DMS114 treated with DMSO at 0.1 percent for 48 hours (cell line): Measurements from ENCODE around the gene FUOM.
"Not testable (repeated sequence)": the region's sequence is repeated elsewhere in the genome, so short reads cannot be mapped to it uniquely, and the experiment has no call there.

ENCODE experiments used
- DNase-seq: peaks from one replicate; lab custom pipeline; 2025; ENCODE audit not compliant: unreplicated experiment; lab: John Stamatoyannopoulos, UW

FUOM gene

DNA sequence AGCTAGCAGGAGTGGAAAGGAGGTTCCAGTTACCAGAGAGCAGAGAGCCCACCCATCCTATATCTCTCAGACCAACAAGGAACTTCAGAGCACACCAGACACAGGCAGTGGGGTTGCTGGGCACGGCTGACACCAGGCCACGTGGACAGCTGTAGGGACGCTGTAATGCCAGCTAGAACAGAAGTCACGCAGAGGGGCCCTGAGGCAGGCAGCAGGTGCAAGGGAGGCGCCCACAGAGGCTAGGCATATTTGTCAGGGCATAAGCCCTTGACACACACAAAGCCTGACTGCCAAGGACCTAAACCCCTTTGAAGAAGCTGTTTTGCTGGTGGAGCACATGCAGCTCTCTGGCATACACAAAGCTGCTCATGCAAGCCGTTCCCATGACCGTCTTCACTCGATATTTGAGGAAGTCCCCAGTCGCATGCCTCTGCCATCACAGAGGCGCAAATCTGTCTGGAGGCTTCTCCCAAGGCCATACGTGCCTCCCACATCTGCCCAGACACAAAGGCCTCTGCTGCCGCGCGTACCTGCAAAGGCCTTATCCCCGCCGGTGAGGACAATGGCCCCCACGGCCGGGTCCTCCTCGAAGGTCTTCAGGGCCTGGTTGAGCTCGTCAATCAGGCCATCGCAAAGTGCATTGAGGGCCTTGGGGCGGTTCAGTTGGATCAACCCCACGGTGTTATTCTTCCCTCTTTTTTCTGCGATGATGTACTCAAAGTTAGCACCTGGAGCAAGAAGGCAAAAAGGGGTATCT, 12.4 kb upstream of the FUOM start:
- DNase-seq, result no peak

DNA sequence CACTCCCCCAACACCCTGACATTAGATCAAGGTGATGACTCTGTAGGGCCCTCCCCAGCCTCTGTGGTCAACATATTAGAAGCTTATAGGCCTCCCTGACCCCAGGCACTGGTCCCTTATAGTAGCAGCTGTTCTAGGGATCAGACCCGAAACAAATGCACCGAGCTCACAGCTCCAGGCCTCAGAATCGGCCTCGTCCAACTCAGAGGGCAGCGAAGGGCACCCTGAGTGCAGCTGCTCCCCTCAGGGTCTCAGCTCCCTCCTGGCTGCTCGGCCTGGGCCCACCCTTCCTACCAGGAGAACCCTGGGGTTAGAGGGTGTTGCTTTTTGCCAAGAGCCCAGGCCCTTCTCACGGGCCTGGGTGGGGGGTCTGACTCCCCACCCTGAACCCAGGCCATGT, 10.3 kb upstream of the FUOM start:
- no peak for DNase-seq

DNA sequence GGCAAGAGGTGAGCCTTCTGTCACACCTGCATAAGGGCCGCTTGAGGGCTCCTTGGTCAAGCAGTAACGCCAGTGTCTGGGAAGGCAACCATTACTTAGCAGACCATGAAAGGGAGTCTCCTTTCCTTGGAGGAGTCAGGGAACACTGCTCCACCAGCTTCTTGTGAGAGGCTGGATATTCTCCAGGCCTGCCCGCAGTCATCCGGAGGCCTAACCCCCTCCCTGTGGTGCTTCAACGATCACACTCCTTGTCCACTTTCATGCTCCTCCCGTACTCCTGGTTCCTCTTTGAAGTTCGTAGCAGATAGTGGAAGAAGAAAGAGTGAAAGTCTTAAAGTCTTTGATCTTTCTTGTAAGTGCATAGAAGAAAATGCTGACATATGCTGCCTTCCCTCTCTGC, 9.6 kb upstream of the FUOM start:
- not testable (repeated sequence) for DNase-seq

DNA sequence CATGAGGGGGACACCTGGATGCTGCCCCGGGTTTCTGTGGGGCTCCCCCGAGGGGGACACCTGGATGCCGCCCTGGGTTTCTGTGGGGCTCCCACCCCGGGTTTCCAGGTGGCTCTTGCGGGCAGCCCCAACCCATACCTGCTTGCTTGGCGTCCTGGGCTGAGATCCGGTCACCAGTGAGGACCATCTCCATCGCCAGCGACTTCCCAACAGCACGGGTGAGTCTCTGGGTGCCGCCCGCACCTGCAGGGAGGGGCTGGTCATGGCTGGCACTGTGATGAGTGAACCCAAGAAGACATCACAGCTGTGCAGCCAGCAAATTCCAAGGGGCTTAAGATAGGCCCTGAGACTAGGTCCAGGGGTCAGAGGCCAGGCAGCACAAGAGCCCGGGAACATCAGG, 8.9 kb upstream of the FUOM start:
- DNase-seq, result no peak

DNA sequence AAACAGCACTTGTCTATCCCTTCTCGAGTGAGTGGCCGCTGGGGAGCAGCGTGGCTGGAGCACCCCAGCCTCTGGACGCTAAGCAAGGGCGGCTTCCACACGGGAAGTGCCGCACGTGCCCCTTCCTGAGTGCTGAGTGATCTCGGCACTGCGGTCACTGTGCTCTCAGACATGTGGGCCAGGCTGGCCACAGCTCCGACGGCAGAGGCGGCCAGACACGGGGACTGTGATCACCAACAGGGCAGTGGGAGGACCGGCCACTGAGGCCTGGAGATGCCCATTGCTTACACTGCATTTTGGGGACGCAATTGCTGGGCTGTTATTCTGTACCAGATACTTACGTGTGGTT, 8.3 kb upstream of the FUOM start:
- DNase-seq, result no peak

DNA sequence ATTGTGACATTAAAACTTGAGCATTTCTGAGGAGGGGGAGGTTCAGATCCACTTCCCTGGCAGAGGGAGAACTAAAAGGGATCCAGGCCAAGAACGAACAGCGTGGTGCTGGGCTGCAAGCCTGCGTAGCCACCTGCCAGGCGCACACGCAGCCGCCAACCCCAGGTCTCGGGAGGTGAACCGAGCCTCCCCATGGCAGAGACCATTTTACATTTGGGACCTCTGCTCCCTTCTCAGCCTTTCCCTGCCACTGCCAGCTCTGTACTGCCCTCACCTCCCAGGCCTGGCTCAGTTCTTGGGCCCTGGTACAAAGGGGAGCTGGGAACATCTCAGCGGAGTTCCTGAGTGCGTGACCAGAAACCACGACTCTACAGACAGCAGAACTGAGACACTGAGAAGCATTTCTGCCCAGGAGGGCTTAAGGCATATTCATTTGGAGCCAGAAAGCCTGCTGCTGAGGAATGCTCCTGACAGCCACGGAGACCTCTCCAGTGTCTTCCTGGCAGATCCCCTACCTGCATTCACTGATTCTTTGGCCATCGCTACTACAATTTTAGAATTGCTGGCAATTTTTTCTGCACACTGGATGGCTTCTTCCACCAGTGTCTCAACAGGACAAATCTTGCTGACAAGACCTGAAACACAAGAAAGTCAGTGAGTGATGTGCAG, 7.8 kb upstream of the FUOM start:
- no peak for DNase-seq

DNA sequence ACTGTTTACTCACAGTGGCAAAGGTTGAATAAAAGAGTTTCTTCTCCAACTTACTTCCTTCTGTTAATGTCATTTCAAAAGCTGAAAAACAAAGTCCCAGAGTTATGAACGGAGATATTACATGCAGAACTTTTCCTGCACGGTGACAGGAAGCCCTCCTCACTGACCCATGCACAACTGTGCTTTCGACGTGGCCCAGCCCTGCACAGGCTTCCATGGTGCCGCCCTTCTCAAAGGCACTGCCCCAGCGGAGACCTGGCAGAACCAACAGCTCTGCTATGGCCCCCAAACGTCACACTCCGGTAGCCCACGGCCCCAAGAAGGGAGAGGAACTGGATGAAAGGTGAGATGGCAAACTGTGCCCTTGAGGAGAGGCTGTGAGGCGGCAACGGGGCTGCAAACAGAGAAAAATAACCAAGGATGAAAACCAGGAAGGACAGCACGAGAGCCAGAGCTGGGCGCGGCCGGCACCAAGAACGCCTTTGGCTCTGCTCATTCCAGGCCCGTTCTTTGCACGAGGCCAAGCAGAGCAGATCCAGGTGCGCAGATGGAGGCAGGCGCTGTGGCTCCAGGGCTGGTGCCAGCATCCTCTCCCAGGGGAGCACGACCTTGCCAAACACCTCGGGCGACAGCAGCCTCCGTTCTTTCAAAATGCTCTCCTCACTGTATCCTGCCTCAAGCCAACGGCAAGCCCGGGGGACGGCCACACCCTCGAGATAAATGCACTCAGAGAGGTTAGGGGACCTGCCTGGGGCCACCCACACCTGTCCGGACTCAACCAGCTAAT, 7.0 kb upstream of the FUOM start:
- DNase-seq, result no peak

DNA sequence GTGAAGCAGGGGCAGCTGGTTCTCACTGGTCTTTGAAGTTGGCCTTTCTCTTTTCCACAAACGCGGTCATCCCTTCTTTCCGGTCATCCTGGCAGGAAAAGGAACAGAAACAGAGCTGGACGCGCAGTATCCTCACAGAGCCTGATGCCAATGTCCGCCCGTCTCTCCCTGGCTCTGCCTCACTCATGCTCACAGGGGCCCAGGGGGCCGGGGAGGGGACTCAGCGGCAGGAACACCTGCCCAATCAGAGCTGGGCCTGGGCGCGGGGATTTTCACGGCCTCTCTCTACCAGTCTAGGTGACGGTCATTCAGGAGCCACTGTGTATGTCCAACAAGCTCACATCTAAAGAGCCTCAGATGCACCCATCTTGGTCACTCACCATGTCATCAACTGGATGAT, 5.0 kb upstream of the FUOM start:
- DNase-seq, result no peak

DNA sequence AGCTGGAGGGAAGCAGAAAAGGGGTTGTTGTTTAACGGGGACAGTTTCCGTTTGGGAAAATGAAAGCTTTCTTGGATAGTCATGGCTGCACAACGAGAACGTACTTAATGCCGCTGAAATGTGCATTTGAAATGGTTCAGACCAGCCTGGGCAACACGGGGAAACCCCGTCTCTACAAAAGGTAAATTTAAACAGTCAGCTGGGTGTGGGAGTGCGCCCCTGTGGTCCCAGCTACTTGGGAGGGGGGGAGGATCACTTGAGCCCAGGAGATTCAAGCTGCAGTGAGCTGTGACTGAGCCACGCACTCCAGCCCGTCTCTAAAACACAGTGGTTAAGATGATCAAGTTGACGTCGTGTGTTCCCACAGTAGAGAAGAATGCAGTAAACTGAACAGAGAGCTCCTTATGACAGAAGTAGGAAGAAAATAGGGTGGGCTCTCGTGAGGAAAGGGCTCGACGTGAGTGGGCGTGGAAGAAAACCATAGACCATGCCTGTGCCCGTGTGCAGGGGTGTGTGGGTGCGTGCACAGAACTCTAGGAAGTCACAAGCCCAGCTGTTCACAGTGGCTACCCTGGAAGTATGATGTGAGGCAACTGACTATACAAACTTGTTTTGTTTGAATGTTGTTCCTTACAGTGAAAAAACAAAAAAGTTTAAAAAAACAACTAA, 4.1 kb upstream of the FUOM start:
- DNase-seq, result no peak

DNA sequence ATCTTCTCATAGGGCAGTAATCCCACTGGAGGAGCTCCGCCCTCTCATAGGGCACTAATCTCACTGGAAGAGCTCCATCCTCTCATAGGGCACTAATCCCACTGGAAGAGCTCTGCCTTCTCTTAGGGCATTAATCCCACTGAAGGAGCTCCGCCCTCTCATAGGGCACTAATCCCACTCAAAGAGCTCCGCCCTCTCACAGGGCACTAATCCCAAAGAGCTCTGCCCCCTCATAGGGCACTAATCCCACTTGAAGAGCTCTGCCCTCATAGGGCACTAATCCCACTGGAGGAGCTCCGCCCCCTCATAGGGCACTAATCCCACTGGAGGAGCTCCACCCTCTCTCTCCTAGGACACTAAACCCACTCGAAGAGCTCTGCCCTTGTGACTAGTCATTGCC, 3.4 kb upstream of the FUOM start:
- no peak for DNase-seq

DNA sequence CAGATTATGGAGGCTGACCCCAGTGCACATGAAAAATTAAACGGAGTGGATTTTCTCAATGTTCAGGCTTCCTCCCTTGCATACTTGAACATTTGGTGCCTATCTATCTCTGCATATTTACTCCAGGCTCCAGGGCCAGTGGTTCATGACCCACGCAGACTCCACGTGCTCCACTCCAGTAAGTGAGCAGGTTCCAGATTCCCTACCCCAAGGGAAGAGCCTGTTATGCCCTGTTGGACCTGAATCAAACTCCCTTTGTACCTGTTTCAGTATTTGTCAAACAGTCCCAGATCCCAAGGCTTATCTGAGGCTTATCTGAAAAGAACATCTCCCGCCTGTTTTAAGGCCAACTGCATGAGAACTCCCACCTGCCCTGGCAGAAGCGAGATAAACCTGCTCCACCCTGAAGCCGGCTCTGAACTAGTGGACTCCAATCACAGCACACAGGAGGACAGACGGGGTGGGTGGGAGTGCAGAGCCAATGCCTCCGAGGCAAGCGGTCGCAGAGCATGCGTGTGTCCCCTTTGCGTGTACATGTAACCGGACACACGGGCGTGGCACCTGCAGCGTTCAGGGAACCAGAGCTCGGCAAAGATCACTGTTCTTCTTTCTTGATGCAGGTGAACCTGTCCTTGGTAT, 2.3 kb upstream of the FUOM start:
- no peak for DNase-seq

DNA sequence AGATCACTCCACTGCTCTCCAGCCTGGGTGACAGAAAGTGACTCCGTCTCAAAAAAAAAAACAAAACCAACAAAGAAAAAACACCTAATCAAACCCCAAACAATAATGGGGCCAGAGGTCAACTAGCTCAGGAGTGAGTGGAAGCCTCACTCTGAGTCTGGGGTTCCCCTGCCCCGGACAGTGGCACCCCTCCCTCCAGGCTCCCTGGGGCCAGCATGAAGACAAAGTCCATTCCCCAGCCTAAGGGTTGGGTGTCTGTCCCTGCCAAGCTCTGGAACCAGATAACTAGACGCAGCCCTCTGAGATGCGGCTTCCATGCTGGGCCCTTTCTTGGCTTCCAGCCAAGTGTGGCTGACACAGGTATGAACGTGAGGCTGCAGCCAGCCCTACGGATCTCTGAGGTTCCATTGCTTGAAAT, 1.7 kb upstream of the FUOM start:
- no peak for DNase-seq

DNA sequence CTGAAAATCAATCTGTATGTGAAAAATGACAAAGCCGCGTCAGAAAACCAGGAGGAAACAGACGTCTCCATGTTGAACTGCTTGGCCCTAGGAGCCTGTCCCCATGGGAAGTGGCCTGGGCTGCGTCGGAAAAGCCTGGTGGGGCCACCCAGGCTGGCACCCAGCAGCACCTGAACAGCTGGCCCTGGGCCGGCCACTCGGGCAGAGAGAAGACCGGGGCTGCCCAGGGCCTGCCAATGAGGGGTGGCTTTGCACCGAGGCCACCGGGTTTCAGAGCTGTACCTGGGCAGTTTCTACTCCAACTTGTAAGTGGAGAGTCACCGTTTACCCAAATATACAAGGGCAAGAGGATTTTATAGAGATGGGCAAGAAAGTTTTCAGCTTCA, 1.1 kb upstream of the FUOM start:
- no peak for DNase-seq

DNA sequence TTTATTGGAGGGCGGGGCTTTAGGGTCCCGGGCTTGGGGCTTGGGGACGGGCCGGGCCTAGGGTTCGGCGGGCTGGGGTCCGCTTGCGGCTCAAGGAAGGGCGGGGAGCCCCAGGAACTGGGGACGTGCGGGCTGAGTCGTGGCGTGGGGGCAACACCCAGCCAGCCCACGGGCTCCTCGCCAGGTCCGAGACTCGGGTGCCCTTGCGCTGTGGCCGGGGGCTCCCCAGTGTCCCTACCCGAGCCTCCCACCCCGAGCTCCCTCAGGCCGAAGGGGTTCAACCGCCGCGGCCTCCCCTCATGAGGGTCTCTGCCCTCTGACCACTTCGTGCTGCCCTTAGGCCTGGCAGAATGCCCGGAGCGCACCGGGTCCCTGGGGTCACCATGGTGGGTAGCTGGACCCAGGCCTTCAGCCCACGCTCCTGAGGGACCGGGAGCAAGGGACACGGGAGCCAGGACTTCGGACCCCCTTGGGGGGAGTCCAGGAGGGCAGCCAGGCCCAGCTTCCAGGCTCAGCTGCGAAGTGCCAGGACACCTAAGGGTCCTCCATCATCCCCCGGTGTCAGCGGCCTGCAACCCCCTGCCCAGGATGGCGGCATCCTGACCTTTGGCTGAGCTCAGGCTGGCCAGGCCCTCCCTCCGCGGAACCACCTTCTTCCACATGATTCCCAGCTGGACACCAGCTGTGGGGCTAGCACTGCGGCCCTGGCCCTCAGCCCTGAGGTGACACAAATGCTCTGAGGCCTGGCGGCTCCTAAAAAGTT, 524 bp upstream of the FUOM start:
- DNase-seq, result no peak

DNA sequence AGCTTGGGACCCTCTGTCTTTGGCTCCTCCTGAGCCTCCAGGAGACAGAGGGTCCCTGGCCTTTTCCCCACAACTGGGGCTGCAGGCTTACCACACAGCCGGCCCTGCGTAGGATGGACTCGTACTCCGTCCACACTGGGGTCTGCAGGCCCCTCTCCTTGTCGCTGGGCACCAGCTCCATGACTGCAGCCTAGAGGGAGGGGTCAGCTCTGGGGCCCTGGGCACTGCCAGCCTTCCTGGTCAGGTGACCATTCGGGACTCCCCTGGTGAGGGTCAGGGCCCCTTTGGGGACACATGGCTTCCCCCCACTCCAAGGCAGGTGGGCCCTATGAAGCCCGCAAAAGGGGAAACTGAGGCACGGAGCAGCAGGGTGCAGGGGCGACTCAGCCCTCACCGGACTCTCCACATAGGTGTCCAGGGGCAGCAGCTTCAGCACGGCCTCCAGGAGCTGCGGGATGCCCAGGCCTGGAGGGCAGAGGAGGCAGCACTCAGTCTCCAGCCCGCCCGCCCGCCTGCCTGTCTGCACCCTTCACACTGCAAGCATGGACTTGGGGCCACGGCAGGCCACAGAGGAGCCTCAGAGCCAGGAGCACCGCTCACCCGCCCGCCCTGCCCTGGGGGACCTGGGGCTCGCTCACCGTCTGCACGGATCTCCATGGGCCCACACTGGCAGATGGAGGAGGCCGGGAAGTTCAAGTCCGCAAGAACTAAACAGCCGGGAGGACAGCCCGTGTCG, 1.1 kb downstream of the FUOM start:
- no peak for DNase-seq

DNA sequence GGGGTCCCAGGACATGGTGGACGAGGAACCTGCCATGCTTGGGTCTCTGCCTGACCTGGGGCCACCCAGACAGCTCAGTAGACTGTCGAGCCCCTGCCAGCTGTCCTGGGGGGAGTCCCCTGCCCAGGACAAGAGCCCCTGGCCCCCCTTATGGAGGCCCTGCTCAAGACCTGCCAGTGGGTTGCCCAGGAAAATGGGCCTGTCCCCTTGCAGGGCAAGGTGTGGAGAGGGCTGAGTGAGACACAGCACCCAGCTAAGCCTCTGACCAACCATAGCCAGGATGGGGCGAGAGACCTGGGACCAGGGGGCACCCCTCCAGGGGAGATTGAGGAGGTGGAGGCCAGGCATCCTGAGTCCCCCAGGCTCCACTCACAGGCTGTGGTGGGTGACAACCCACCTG, 1.8 kb downstream of the FUOM start:
- DNase-seq, result no peak

DNA sequence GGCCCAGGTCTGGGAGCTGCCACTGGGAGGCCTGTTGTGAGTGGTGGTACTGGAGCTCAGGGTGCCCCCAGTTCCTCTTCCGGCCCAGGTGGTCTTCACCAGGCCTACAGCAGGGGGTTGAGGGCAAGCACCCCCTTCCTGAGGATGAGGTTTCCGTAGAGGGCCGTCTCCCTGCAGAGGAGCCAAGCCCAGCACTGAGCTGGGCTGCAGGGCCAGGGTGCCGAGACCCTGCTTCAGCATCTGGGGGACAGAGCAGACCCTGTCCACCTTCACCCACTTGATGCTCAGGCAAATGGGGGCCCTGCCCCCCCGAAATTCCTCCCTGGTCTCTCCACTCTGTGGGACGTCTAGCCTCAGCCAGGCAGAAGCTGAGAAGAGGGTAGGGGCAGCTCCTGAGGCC, 2.6 kb downstream of the FUOM start:
- DNase-seq, result no peak

DNA sequence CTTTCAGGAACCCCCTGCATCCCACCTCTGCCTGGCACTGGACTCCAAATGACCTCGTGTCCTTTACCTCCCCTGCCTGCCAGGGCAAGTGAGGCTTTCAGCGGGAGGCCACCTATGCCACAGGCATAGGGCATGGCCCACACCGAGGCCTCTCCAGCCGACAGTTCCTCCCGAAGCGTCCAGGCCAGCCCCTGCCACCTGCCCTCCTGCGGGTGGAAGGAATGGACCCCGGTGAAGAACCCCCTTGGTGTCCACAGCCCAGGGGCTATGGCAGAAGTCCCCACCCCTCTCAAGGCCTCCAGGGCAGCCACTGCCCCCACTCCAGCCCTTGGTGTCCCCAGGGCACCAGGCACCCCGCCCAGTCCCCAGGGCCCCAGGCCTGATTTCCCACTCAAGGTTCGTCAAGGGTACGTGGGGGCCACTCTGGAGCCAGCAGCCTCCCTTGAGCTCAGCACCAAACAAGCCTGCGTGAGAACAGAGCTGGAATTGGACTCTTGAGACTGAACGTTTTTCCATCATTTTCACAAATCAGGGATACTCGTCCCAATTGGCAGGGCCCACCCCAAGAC, 3.1 kb downstream of the FUOM start:
- DNase-seq, result no peak

DNA sequence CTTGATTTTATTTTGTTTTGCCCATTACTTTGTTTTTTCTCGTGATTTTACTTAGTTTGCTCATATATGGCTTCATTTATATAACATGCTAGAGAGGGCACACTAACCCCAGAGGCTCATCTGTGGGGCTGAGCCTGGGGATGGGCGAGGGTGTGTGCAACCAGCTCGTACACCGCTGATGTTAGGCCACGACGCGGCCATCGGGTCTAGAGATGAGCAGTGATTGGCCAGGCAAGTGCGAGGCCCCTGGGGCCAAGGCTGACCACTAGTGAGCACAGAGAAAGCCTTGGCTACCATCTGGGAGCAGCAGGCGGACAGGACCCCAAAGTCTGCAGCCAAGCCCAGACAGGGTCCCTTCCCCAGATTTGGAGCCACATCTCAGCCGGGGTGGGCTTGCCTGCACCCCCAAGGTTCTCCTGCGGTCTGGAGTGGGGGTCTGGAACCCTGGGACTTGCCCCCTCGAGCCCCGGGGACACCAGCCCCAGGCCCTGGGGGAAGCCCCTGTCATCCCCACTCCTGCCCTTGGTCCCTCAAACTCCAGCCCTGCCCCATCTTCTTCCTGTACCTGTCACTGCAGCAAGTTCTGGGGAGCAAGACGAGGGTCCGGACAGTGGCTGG, 3.7 kb downstream of the FUOM start:
- DNase-seq, result no peak
